Measurements from ENCODE around the gene MRPL9.

The MRPL9 gene

DNA sequence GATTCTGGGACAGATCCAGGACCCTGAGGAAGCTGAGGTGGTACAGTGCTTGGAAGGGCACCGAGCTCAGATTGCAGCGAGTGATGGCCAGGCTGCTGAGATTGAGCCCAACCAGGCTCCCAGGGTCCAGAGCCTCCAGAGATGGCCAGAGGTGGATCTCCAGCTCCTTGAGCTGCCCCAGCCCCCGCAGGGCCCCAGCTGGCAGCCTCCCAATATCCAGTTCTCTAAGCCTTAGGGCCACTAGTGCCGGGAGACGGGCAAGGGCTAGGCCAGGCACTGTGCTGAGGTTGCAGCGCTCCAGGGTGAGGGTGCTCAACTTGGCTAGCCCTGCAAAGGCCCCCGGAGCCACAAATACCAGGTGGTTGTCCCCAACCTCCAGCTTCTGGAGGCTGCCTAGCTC is 38.5 kb upstream of the MRPL9 start:
- H3K27ac ChIP-seq = no peak overlapping the region
- in situ Hi-C loops (cut with HindIII; ENCODE audit: low pct_ligation_motif_present, low sequenced_read_pairs) = no loop called here
- TF ChIP-seq CTCF (IDR thresholded peaks at IDR 0.05; ENCODE audit: low read depth, low read length, missing control alignments) = no peak
- H3K36me3 ChIP-seq (replicated peaks) = no peaks in the 10 kb centered on the region
- DNase-seq = no peak
- peaks cover 51% of the 10 kb centered on the region for H3K27me3 ChIP-seq (replicated peaks)
- no peak overlapping the region for H3K4me3 ChIP-seq (ENCODE audit: low read depth, low read length)

DNA sequence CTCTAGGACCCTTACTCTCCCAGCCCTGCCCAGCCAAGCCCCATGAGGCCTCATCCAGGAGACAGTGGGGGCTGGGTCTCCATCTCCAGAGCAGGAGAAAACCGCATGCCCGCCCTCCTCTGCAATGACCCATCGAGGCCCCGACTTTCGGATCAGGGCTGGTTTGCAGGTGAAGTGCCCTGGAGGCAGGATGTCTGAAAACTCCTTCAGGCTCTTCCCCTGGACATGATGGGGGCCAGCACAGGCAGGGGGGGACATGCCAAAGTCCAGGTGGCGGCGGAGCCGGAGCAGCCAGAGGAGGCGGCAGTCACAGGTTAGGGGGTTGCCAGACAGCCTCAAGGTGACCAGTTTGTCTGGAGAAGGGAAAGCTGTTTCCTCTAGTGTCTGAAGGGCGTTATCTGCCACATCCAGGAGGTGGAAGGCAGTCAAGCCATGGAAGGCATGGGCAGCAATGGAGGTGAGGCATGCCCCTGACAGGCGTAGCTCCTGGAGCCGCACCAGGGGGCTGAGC is 38.1 kb upstream of the MRPL9 start:
- H3K36me3 ChIP-seq (replicated peaks) = no peaks in the 10 kb centered on the region
- in situ Hi-C loops (cut with HindIII; ENCODE audit: low pct_ligation_motif_present, low sequenced_read_pairs) = no loop called here
- no peak for TF ChIP-seq CTCF (IDR thresholded peaks at IDR 0.05; ENCODE audit: low read depth, low read length, missing control alignments)
- no peak overlapping the region for H3K27ac ChIP-seq
- peaks cover 46% of the 10 kb centered on the region for H3K27me3 ChIP-seq (replicated peaks)
- H3K4me3 ChIP-seq (ENCODE audit: low read depth, low read length) = no peak overlapping the region
- DNase-seq = no peak

DNA sequence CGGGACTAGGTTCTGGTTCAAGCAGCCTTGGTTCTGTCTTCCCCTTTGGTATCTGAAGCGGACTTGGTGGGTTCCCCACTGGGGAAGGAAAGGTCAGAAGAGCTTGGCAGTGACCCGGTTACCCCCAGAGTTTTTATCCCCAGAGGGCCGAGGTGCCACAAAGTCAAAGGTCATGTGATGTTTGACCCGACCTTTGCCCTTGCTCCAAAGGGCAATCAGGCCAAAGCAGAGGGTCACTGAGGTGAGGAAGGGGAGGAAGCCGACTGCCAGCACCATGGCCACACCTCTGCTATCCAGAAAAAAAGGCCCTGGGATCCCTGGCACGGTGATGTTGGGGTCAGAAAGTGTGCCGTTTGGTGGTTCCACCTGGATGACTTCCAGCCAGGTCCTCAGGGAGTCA is 37.5 kb upstream of the MRPL9 start:
- no peak for DNase-seq
- peaks cover 43% of the 10 kb centered on the region for H3K27me3 ChIP-seq (replicated peaks)
- H3K4me3 ChIP-seq (ENCODE audit: low read depth, low read length) = no peak overlapping the region
- no peaks in the 10 kb centered on the region for H3K36me3 ChIP-seq (replicated peaks)
- in situ Hi-C loops (cut with HindIII; ENCODE audit: low pct_ligation_motif_present, low sequenced_read_pairs) = no loop called here
- TF ChIP-seq CTCF (IDR thresholded peaks at IDR 0.05; ENCODE audit: low read depth, low read length, missing control alignments) = no peak
- H3K27ac ChIP-seq = no peak overlapping the region

DNA sequence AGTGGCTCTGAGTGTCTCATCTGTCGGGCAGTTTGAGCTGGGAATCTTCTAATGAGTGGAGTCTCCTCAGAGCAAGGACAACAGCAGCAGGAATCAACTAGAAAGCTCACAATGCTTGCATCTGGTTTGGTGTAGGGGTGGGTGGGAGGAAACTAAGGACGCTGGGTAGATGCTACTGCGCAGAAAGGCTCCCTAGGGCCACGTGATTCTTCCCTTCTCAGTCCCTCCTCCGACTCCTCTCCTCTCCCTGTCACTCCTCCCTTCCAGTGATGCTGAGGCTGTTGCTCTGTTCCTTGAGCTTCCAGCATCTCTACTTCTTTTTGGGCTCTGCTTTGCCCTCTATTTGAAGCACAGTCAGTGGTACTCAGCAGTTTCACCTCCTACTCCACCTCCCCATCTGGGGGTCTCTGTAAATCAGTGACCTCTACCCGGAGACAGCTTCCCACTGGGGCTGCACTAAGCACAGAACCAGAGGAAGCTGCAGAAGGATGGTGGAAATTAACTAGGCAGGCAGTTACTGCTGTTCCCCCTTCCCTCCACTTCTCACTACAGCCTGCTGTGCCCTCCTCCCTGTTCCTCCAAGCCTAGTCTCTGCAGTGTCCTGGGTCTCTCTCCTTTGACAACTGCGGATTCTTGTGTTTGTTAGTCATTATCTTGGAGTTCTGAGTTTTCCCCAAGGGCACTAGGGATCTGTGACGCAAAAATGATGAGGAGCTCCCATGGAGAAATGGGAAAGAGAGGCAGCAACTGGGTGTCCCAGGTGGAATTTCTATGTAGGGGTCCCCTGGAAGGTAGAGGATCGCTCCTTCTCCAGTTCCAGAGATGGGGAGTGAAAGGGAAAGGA is 36.1 kb upstream of the MRPL9 start:
- DNase-seq = no peak
- H3K36me3 ChIP-seq (replicated peaks) = no peaks in the 10 kb centered on the region
- no peak overlapping the region for H3K4me3 ChIP-seq (ENCODE audit: low read depth, low read length)
- peaks cover 36% of the 10 kb centered on the region for H3K27me3 ChIP-seq (replicated peaks)
- no peak for TF ChIP-seq CTCF (IDR thresholded peaks at IDR 0.05; ENCODE audit: low read depth, low read length, missing control alignments)
- in situ Hi-C loops (cut with HindIII; ENCODE audit: low pct_ligation_motif_present, low sequenced_read_pairs) = no loop called here
- H3K27ac ChIP-seq = no peak overlapping the region

DNA sequence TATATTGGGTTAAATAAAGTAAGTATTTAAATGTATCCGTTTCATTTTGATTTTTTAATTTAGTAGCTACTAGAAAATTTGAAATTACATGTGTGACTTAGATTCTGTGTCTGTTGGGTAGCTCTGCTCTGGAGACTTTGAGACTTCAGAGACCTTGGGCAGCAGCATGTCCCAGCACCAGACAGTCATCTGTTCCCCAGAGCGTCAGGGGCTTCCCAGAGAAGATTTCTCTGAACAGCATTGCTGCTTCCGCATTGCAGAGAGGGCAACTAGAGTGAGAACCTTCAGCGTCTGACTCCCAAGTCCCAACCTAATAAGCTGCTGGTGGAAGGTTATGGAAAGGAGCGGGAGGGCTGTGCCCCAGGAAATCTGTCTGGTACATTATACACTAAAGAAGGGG is 35.3 kb upstream of the MRPL9 start:
- no peak for TF ChIP-seq CTCF (IDR thresholded peaks at IDR 0.05; ENCODE audit: low read depth, low read length, missing control alignments)
- no peak for DNase-seq
- Histone ChIP-seq H3K36me3 (replicated peaks) (no peaks in the 10 kb centered on the region), H3K27ac (no peak overlapping the region), H3K27me3 (replicated peaks) (peaks cover 31% of the 10 kb centered on the region), H3K4me3 (ENCODE audit: low read depth, low read length) (no peak overlapping the region)
- in situ Hi-C loops (cut with HindIII; ENCODE audit: low pct_ligation_motif_present, low sequenced_read_pairs) = no loop called here
